Measurements from ENCODE around the gene VWA5B2. TPM values are rescaled to one million over a fixed set of nuclear protein-coding genes. Genes with fewer than 3 reads are reported as not detected.

Gene VWA5B2
- total and polyA plus RNA-seq, 2 of the 4 experiments (the other 2 are of a cell fraction): not detected

- intact Hi-C loops (cut with micrococcal nuclease): no loop called here
- H3K14ac ChIP-seq (replicated peaks; ENCODE audit: low read depth, low read length): no peak overlapping the region
- H3K9ac ChIP-seq (ENCODE audit: low read depth, low read length): no peak overlapping the region
- no TSS peak for BruUV-seq (replicated peaks)
- no peak overlapping the region for H3K56ac ChIP-seq (ENCODE audit: extremely low read depth, insufficient read depth, low read length)
- H3K18ac ChIP-seq (ENCODE audit: low read depth, low read length): no peak overlapping the region
- H2BK120ac ChIP-seq (ENCODE audit: low read depth, low read length): no peak overlapping the region
- WGBS, 2 experiments (ENCODE audit: extremely low coverage in 2 of 2, insufficient read length in 1 of 2): 59% methylated on average over 2 of the region's 7 CpGs; no CpG with 5 or more reads in 1 of the 2 experiments
- no peak overlapping the region for H4K5ac ChIP-seq (ENCODE audit: low read depth, low read length)
- no peak for DNase-seq
- CTCF ChIA-PET: no interaction called here
- H3K79me1 ChIP-seq (ENCODE audit: low read depth in 1 of 2, low read length in 2 of 2): no peaks in the 10 kb centered on the region
- no peak overlapping the region for H4K8ac ChIP-seq (ENCODE audit: low read depth in 2 of 2, low read length in 2 of 2)
- no peak for ATAC-seq (ENCODE audit: low read depth)
- no peaks in the 10 kb centered on the region for H3K4me1 ChIP-seq (ENCODE audit: control insufficient read depth, insufficient read depth, low read length)
- H3K4ac ChIP-seq (ENCODE audit: low read depth, low read length): no peak overlapping the region
- in situ Hi-C loops (cut with MboI; ENCODE audit: low sequenced_read_pairs): no loop called here
- H2AK5ac ChIP-seq (ENCODE audit: low read depth, low read length): no peak overlapping the region
- no peak overlapping the region for H2AFZ ChIP-seq (replicated peaks; ENCODE audit: low read length, poor library complexity)
- no peak overlapping the region for H3K4me3 ChIP-seq (ENCODE audit: insufficient read depth, low read depth, low read length)
- H3K27me3 ChIP-seq (ENCODE audit: control insufficient read depth, insufficient read depth, low read length): peaks cover 24% of the 10 kb centered on the region
- H4K20me1 ChIP-seq (ENCODE audit: insufficient read depth, low read length): peaks cover 7% of the 10 kb centered on the region
- no peak overlapping the region for H3K27ac ChIP-seq (ENCODE audit: insufficient read depth, low read length)
- H3K36me3 ChIP-seq (ENCODE audit: control insufficient read depth, insufficient read depth, low read length): peaks cover 2% of the 10 kb centered on the region
- H4K91ac ChIP-seq (ENCODE audit: insufficient read depth, low read depth, low read length): no peak overlapping the region
- no peaks in the 10 kb centered on the region for H3K9me3 ChIP-seq (ENCODE audit: control insufficient read depth, insufficient read depth, low read length)
- no peak overlapping the region for H2BK20ac ChIP-seq (ENCODE audit: low read depth, low read length)
- no peak overlapping the region for H3K23ac ChIP-seq (ENCODE audit: low read depth, low read length)
- no peak overlapping the region for H2BK15ac ChIP-seq (ENCODE audit: low read depth, low read length)
- POLR2A ChIA-PET (ENCODE audit: unreplicated experiment): interaction anchor here (0.6 kb wide), 1 partner anchor 11 kb away, joined by 4 read pairs; no protein-coding TSS in a partner anchor
- dilution Hi-C loops (cut with HindIII; ENCODE audit: low sequenced_read_pairs, unreplicated experiment): no loop called here
- no peak overlapping the region for H2BK5ac ChIP-seq (ENCODE audit: low read depth, low read length, poor library complexity, severe bottlenecking)
- H3K9me1 ChIP-seq (ENCODE audit: insufficient read depth, low read length): 0 out of 2 replicates have a peak, but pooled peaks cover 3% of the 10 kb centered on the region
- H2AK9ac ChIP-seq (replicated peaks; ENCODE audit: low read depth, low read length, poor library complexity): no peak overlapping the region
- H3K4me2 ChIP-seq (ENCODE audit: low read depth, low read length): no peak overlapping the region
- TF ChIP-seq SMC3 (IDR thresholded peaks at IDR 0.05; ENCODE audit: low read depth, low read length): no peak
Observed at GRCh38 chr3:184237211-184237610, 7.8 kb downstream of the VWA5B2 start.
